Esophagus squamous epithelium (tissue), 5 donors: Measurements from ENCODE around the gene PTPRD. TPM values are rescaled to one million over a fixed set of nuclear protein-coding genes. Genes with fewer than 3 reads are reported as not detected.
A peak's percentile ranks its signal among the peaks of the same experiment; 100 is the strongest.
"Not testable (repeated sequence)": the region's sequence is repeated elsewhere in the genome, so short reads cannot be mapped to it uniquely, and the experiment has no call there.

ENCODE experiments used
- DNase-seq: peaks from one replicate; lab custom pipeline; 2025; lab: John Stamatoyannopoulos, UW
- H3K27ac ChIP-seq, 4 donors: fragments of 200-600 bp; sonication (generic); one replicate each; pipeline ENCODE4 v1.5.1; 2016 to 2019; ENCODE audit warnings: mild to moderate bottlenecking in 1 of 4
- H3K27me3 ChIP-seq, 4 donors: fragments of 200-600 bp; sonication (generic); 1 replicate in 3 of 4; 2 replicates in 1 of 4; pipeline versions ENCODE4 v1.5.1 to v1.6.0; 2017 to 2021; ENCODE audit warnings: antibody characterized with exemption in 1 of 4
- H3K36me3 ChIP-seq, 3 donors: fragments of 200-600 bp; sonication (generic); one replicate each; pipeline ENCODE4 v1.5.1; 2016 to 2019
- H3K4me1 ChIP-seq, 3 donors: fragments of 200-600 bp; sonication (generic); one replicate each; pipeline ENCODE4 v1.5.1; 2017 to 2019
- H3K4me3 ChIP-seq, 4 donors: fragments of 200-600 bp; sonication (generic); 1 replicate in 3 of 4; 2 replicates in 1 of 4; pipeline ENCODE4 v1.5.1; 2016 to 2019; ENCODE audit warnings: mild to moderate bottlenecking in 2 of 4, moderate library complexity in 1 of 4
- H3K9me3 ChIP-seq, 3 donors: fragments of 200-600 bp; sonication (generic); one replicate each; pipeline ENCODE4 v1.5.1; 2016 to 2019
- CTCF ChIP-seq, 6 experiments: fragments of 450-650 bp in 4 of 6; fragments of 200-600 bp in 2 of 6; sonication (generic) in 2 of 6; IDR thresholded peaks; one replicate each; pipeline ENCODE4 v1.5.1; 2016 to 2019; ENCODE audit warnings: antibody characterized with exemption in 6 of 6, mild to moderate bottlenecking in 4 of 6, moderate library complexity in 4 of 6
- POLR2A ChIP-seq, 4 donors: fragments of 450-650 bp; IDR thresholded peaks; one replicate each; pipeline ENCODE4 v1.6.1; 2017; ENCODE audit warnings: antibody characterized with exemption in 4 of 4, mild to moderate bottlenecking in 4 of 4, moderate library complexity in 3 of 4
- WGBS, 2 donors: methylation state at CpG; one replicate each; pipeline ENCODE4 v1.1.5; 2018; 5-methylcytosine and 5-hydroxymethylcytosine counted together
- intact Hi-C: fragments of 100-400 bp; cut with DNase I; formaldehyde crosslinking; loops from one replicate; pipeline ENCODE4 v1.15.0; 2022
- total RNA-seq, 4 donors: library from RNA; depleted of rRNA; stranded (reverse); fragments of >200 nt; gene quantifications; one replicate each; pipeline ENCODE4 v1.1.0, GENCODE V29; 2016
- donor health status: DM: yes; HTN: yes; CAD: no.

The PTPRD gene
- total RNA-seq, 4 donors from 2014 or later: 0.23 to 16.3 (median 6.6) TPM

GRCh38 chr9:10523164-10523563 is 89.6 kb downstream of the PTPRD start:
- WGBS, 2 donors: 62 to 63% methylated on average over 5 of the region's 5 CpGs
- no peaks in the 10 kb centered on the region for H3K36me3 ChIP-seq
- TF ChIP-seq POLR2A (IDR thresholded peaks at IDR 0.05) (no peak), CTCF (IDR thresholded peaks at IDR 0.05) (no peak)
- no peak overlapping the region for H3K27ac ChIP-seq
- H3K9me3 ChIP-seq: no peaks in the 10 kb centered on the region
- H3K27me3 ChIP-seq: no peaks in the 10 kb centered on the region
- intact Hi-C loops: no loop called here
- no peak overlapping the region for H3K4me3 ChIP-seq
- H3K4me1 ChIP-seq: no peaks in the 10 kb centered on the region
- DNase-seq: no peak

GRCh38 chr9:10512144-10512543 is 100.7 kb downstream of the PTPRD start:
- H3K27me3 ChIP-seq: no peaks in the 10 kb centered on the region
- TF ChIP-seq POLR2A (IDR thresholded peaks at IDR 0.05) (no peak), CTCF (IDR thresholded peaks at IDR 0.05) (no peak)
- no peaks in the 10 kb centered on the region for H3K36me3 ChIP-seq
- H3K27ac ChIP-seq: no peak overlapping the region
- no peak for DNase-seq
- no peaks in the 10 kb centered on the region for H3K9me3 ChIP-seq
- WGBS, 2 donors: 85 to 87% methylated on average over 3 of the region's 3 CpGs
- no peaks in the 10 kb centered on the region for H3K4me1 ChIP-seq
- intact Hi-C loops: no loop called here
- H3K4me3 ChIP-seq: no peak overlapping the region

GRCh38 chr9:10488937-10489336 is 123.9 kb downstream of the PTPRD start:
- no peak overlapping the region for H3K4me3 ChIP-seq
- no peaks in the 10 kb centered on the region for H3K36me3 ChIP-seq
- no peaks in the 10 kb centered on the region for H3K4me1 ChIP-seq
- no peak for TF ChIP-seq POLR2A (IDR thresholded peaks at IDR 0.05)
- no peak for TF ChIP-seq CTCF (IDR thresholded peaks at IDR 0.05)
- 60 to 73% methylated on average over 2 to 4 of the region's 4 CpGs for WGBS, 2 donors
- no peaks in the 10 kb centered on the region for H3K27me3 ChIP-seq
- no peak overlapping the region for H3K27ac ChIP-seq
- H3K9me3 ChIP-seq: no peaks in the 10 kb centered on the region
- intact Hi-C loops: loop anchor here (10.0 kb wide), 1 partner anchor 54 kb away; no protein-coding TSS in a partner anchor
- DNase-seq: no peak

GRCh38 chr9:10479172-10479571 is 133.6 kb downstream of the PTPRD start:
- Histone ChIP-seq H3K4me1 (no peaks in the 10 kb centered on the region), H3K27ac (no peak overlapping the region), H3K27me3 (no peaks in the 10 kb centered on the region), H3K9me3 (no peaks in the 10 kb centered on the region), H3K4me3 (no peak overlapping the region), H3K36me3 (no peaks in the 10 kb centered on the region)
- no peak for TF ChIP-seq POLR2A (IDR thresholded peaks at IDR 0.05)
- TF ChIP-seq CTCF (IDR thresholded peaks at IDR 0.05): peak in 2 of 6 experiments; percentile 6 to 17
- WGBS, 2 donors: 50 to 61% methylated on average over 2 to 3 of the region's 3 CpGs
- DNase-seq: no peak
- intact Hi-C loops: no loop called here

GRCh38 chr9:10449201-10449617 is 163.6 kb downstream of the PTPRD start:
- H3K27ac ChIP-seq, H3K27me3 ChIP-seq, DNase-seq, intact Hi-C loops, H3K36me3 ChIP-seq, H3K4me3 ChIP-seq, H3K9me3 ChIP-seq, H3K4me1 ChIP-seq: not testable (repeated sequence)
- WGBS, 2 donors: 100% methylated on average over 3 of the region's 28 CpGs; no CpG with 5 or more reads in 1 of the 2 donors

GRCh38 chr9:10447036-10447435 is 165.8 kb downstream of the PTPRD start:
- no peaks in the 10 kb centered on the region for H3K9me3 ChIP-seq
- no peaks in the 10 kb centered on the region for H3K36me3 ChIP-seq
- intact Hi-C loops: no loop called here
- no peak overlapping the region for H3K27ac ChIP-seq
- H3K4me1 ChIP-seq: no peaks in the 10 kb centered on the region
- DNase-seq: no peak
- no peaks in the 10 kb centered on the region for H3K27me3 ChIP-seq
- 55 to 69% methylated on average over 3 of the region's 3 CpGs for WGBS, 2 donors
- no peak for TF ChIP-seq POLR2A (IDR thresholded peaks at IDR 0.05)
- no peak for TF ChIP-seq CTCF (IDR thresholded peaks at IDR 0.05)
- H3K4me3 ChIP-seq: no peak overlapping the region
